ENCODE data around the gene BTBD8. TPM values are rescaled to one million over a fixed set of nuclear protein-coding genes. Genes with fewer than 3 reads are reported as not detected.

The BTBD8 gene
- total and polyA plus RNA-seq, 2 of the 4 experiments (the other 2 are of a cell fraction), result 0.94 to 2.0 TPM

DNA sequence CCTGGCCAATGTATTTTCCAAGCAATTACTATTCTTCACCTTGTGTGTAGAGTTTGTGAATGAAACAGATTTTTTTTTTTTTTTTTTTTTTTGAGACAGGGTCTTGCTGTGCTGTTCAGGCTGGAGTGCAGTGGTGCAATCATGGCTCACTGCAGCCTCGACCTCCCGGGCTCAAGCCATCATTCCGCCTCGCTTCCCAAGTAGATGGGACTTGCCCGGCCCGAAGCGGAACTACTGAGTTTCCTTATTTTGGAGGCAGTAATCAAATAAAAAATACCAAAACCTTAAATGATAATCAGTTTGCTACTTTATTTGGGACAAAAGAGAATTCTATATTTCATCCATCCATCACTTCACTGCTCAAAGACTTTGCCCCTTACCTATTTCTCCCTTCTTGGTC is 704 bp upstream of the BTBD8 start:
- no peak overlapping the region for H2AFZ ChIP-seq (replicated peaks; ENCODE audit: low read length, poor library complexity)
- dilution Hi-C loops (cut with HindIII; ENCODE audit: low sequenced_read_pairs, unreplicated experiment), result no loop called here
- ATAC-seq (ENCODE audit: low read depth) (no peak), DNase-seq (no peak)
- H4K5ac ChIP-seq (ENCODE audit: low read depth, low read length), result no peak overlapping the region
- ChIA-PET POLR2A (ENCODE audit: unreplicated experiment) (no interaction called here), CTCF (no interaction called here)
- no TSS peak for BruUV-seq (replicated peaks)
- TF ChIP-seq MXI1 (IDR thresholded peaks at IDR 0.05; ENCODE audit: borderline replicate concordance, low read depth, low read length) (no peak), CHD1 (IDR thresholded peaks at IDR 0.05; ENCODE audit: low read depth, low read length) (no peak), CEBPB (IDR thresholded peaks at IDR 0.05; ENCODE audit: low read depth, low read length) (no peak)
- no peak overlapping the region for H2BK120ac ChIP-seq (ENCODE audit: low read depth, low read length)
- H3K23ac ChIP-seq (ENCODE audit: low read depth, low read length), result no peak overlapping the region
- H3K9ac ChIP-seq (ENCODE audit: low read depth, low read length), result no peak overlapping the region
- H2AK9ac ChIP-seq (replicated peaks; ENCODE audit: low read depth, low read length, poor library complexity), result no peak overlapping the region
- H3K4me1 ChIP-seq (ENCODE audit: control insufficient read depth, insufficient read depth, low read length), result no peaks in the 10 kb centered on the region
- no peaks in the 10 kb centered on the region for H3K27me3 ChIP-seq (ENCODE audit: control insufficient read depth, insufficient read depth, low read length)
- no peaks in the 10 kb centered on the region for H3K36me3 ChIP-seq (ENCODE audit: control insufficient read depth, insufficient read depth, low read length)
- H3K9me1 ChIP-seq (ENCODE audit: insufficient read depth, low read length), result no peaks in the 10 kb centered on the region
- no peak overlapping the region for H2BK20ac ChIP-seq (ENCODE audit: low read depth, low read length)
- peaks cover 0 to 10% of the 10 kb centered on the region in 2 experiments; a peak in 1 of 4 replicates for H3K79me1 ChIP-seq (ENCODE audit: low read depth in 1 of 2, low read length in 2 of 2)
- H3K56ac ChIP-seq (ENCODE audit: extremely low read depth, insufficient read depth, low read length), result no peak overlapping the region
- intact Hi-C loops (cut with micrococcal nuclease), result no loop called here
- H4K91ac ChIP-seq (ENCODE audit: insufficient read depth, low read depth, low read length), result no peak overlapping the region
- peak overlapping the region; percentile 81; the same call in 1 of the 2 replicates for H3K4me2 ChIP-seq (ENCODE audit: low read depth, low read length)
- H3K18ac ChIP-seq (ENCODE audit: low read depth, low read length), result no peak overlapping the region
- H2BK15ac ChIP-seq (ENCODE audit: low read depth, low read length), result no peak overlapping the region
- no peak overlapping the region for H2BK5ac ChIP-seq (ENCODE audit: low read depth, low read length, poor library complexity, severe bottlenecking)
- in situ Hi-C loops (cut with MboI; ENCODE audit: low sequenced_read_pairs), result no loop called here
- H4K8ac ChIP-seq (ENCODE audit: low read depth in 2 of 2, low read length in 2 of 2), result peak overlapping the region in 1 of 2 experiments; percentile 88; a peak in 2 of 4 replicates
- H3K4ac ChIP-seq (ENCODE audit: low read depth, low read length), result no peak overlapping the region
- H4K20me1 ChIP-seq (ENCODE audit: insufficient read depth, low read length), result no peaks in the 10 kb centered on the region
- no peak overlapping the region for H2AK5ac ChIP-seq (ENCODE audit: low read depth, low read length)
- H3K9me3 ChIP-seq (ENCODE audit: control insufficient read depth, insufficient read depth, low read length), result no peaks in the 10 kb centered on the region; the same call in 1 of the 2 replicates
- no peak overlapping the region for H3K4me3 ChIP-seq (ENCODE audit: insufficient read depth, low read depth, low read length)
- H3K14ac ChIP-seq (replicated peaks; ENCODE audit: low read depth, low read length), result peak overlapping the region; percentile 84; the same call in 1 of the 2 replicates
- 100% methylated on average over 4 of the region's 7 CpGs; no CpG with 5 or more reads in 1 of the 2 experiments for WGBS, 2 experiments (ENCODE audit: extremely low coverage in 2 of 2, insufficient read length in 1 of 2)
- H3K27ac ChIP-seq (ENCODE audit: insufficient read depth, low read length), result no peak overlapping the region

Measured in IMR-90 (cell line).